ENCODE measurements around the gene SIRPB2. TPM values are rescaled to one million over a fixed set of nuclear protein-coding genes. Genes with fewer than 3 reads are reported as not detected.
"Not testable (repeated sequence)": the region's sequence is repeated elsewhere in the genome, so short reads cannot be mapped to it uniquely, and the experiment has no call there.

The SIRPB2 gene
- polyA plus RNA-seq, 1 experiment = not detected

- ChIA-PET POLR2A (no interaction called here), CTCF (interaction anchor here (1.2 kb wide), 1 partner anchor 34 kb away, joined by 3 read pairs; no protein-coding TSS in a partner anchor)
- Histone ChIP-seq H3K27me3 (ENCODE audit: control insufficient read depth, insufficient read depth, low read length) (peaks cover 11% of the 10 kb centered on the region), H3K27ac (ENCODE audit: low read depth, low read length) (no peak overlapping the region), H3K4me3 (ENCODE audit: low read depth, low read length) (no peak overlapping the region), H3K9me3 (ENCODE audit: control insufficient read depth, insufficient read depth, low read length) (no peaks in the 10 kb centered on the region)
- TF ChIP-seq CTCF (IDR thresholded peaks at IDR 0.05; ENCODE audit: low read depth, low read length) = no peak
- no peak for DNase-seq (ENCODE audit: low read depth, low spot score)
Measured at GRCh38 chr20:1505871-1506270, 14.7 kb upstream of the SIRPB2 start.

GRCh38 chr20:1505361-1505760 lies 14.1 kb upstream of the SIRPB2 start:
- ChIA-PET CTCF (interaction anchor here (1.2 to 1.6 kb wide), 2 partner anchors 259 to 272 kb away, joined by 3 to 6 read pairs; no protein-coding TSS in a partner anchor), POLR2A (no interaction called here)
- DNase-seq (ENCODE audit: low read depth, low spot score) = no peak

GRCh38 chr20:1503564-1504227 lies 12.5 kb upstream of the SIRPB2 start:
- DNase-seq (ENCODE audit: low read depth, low spot score) = peak; percentile 75
- ChIA-PET POLR2A (no interaction called here), CTCF (interaction anchor here (0.5 to 3.3 kb wide), 72 partner anchors 8 to 1880 kb away, joined by 3 to 50 read pairs (median 4); partner anchors contain the start of genes NSFL1C and SIRPB2)
- no peak overlapping the region for H3K4me3 ChIP-seq (ENCODE audit: low read depth, low read length)
- no peaks in the 10 kb centered on the region for H3K9me3 ChIP-seq (ENCODE audit: control insufficient read depth, insufficient read depth, low read length)
- H3K27me3 ChIP-seq (ENCODE audit: control insufficient read depth, insufficient read depth, low read length) = peaks cover 11% of the 10 kb centered on the region
- H3K27ac ChIP-seq (ENCODE audit: low read depth, low read length) = no peak overlapping the region
- peak; percentile 100 for TF ChIP-seq CTCF (IDR thresholded peaks at IDR 0.05; ENCODE audit: low read depth, low read length)

More at GRCh38 chr20:1505361-1505760, 14.1 kb upstream of the SIRPB2 start:
- Histone ChIP-seq H3K27me3 (ENCODE audit: control insufficient read depth, insufficient read depth, low read length) (peaks cover 13% of the 10 kb centered on the region), H3K4me3 (ENCODE audit: low read depth, low read length) (no peak overlapping the region), H3K27ac (ENCODE audit: low read depth, low read length) (no peak overlapping the region), H3K9me3 (ENCODE audit: control insufficient read depth, insufficient read depth, low read length) (no peaks in the 10 kb centered on the region)
- no peak for TF ChIP-seq CTCF (IDR thresholded peaks at IDR 0.05; ENCODE audit: low read depth, low read length)

GRCh38 chr20:1500496-1500895 lies 9.3 kb upstream of the SIRPB2 start:
- no peak for TF ChIP-seq CTCF (IDR thresholded peaks at IDR 0.05; ENCODE audit: low read depth, low read length)
- Histone ChIP-seq H3K4me3 (ENCODE audit: low read depth, low read length) (no peak overlapping the region), H3K9me3 (ENCODE audit: control insufficient read depth, insufficient read depth, low read length) (no peaks in the 10 kb centered on the region), H3K27ac (ENCODE audit: low read depth, low read length) (no peak overlapping the region), H3K27me3 (ENCODE audit: control insufficient read depth, insufficient read depth, low read length) (peaks cover 2% of the 10 kb centered on the region)
- DNase-seq (ENCODE audit: low read depth, low spot score) = no peak
- ChIA-PET POLR2A (no interaction called here), CTCF (no interaction called here)

GRCh38 chr20:1499528-1500420 lies 8.6 kb upstream of the SIRPB2 start:
- CTCF ChIA-PET = no interaction called here
- POLR2A ChIA-PET = no interaction called here
- Histone ChIP-seq H3K9me3 (ENCODE audit: control insufficient read depth, insufficient read depth, low read length) (no peaks in the 10 kb centered on the region), H3K27ac (ENCODE audit: low read depth, low read length) (no peak overlapping the region), H3K4me3 (ENCODE audit: low read depth, low read length) (no peak overlapping the region), H3K27me3 (ENCODE audit: control insufficient read depth, insufficient read depth, low read length) (peaks cover 5% of the 10 kb centered on the region)
- no peak for DNase-seq (ENCODE audit: low read depth, low spot score)
- no peak for TF ChIP-seq CTCF (IDR thresholded peaks at IDR 0.05; ENCODE audit: low read depth, low read length)

- POLR2A ChIA-PET = interaction anchor here (0.6 kb wide), 1 partner anchor 837 kb away, joined by 7 read pairs; no protein-coding TSS in a partner anchor
- H3K27ac ChIP-seq (ENCODE audit: low read depth, low read length) = not testable (repeated sequence)
Measured at GRCh38 chr20:1497371-1497770, 6.2 kb upstream of the SIRPB2 start.

More at GRCh38 chr20:1497371-1497770, 6.2 kb upstream of the SIRPB2 start:
- H3K27me3 ChIP-seq (ENCODE audit: control insufficient read depth, insufficient read depth, low read length); H3K9me3 ChIP-seq (ENCODE audit: control insufficient read depth, insufficient read depth, low read length); H3K4me3 ChIP-seq (ENCODE audit: low read depth, low read length); DNase-seq (ENCODE audit: low read depth, low spot score): not testable (repeated sequence)
- CTCF ChIA-PET = interaction anchor here (0.6 to 0.7 kb wide), 3 partner anchors 9 to 676 kb away, joined by 3 to 7 read pairs (median 4); no protein-coding TSS in a partner anchor
